Measurements from ENCODE around the gene PRLR.

The PRLR gene

GRCh38 chr5:35230038-35230611, at the start of gene PRLR:
Gene PRLR (minus strand): TSS chr5:35230487. CDS start chr5:35089620, 140,867 bp downstream.
- peaks cover 4 to 21% (median 16%) of the 10 kb centered on the region in 5 donors for H3K27me3 ChIP-seq (ENCODE audit: control insufficient read depth in 5 of 5, insufficient read depth in 4 of 5, low read length in 5 of 5)
- H3K4me1 ChIP-seq (ENCODE audit: control insufficient read depth in 5 of 5, insufficient read depth in 5 of 5, low read length in 5 of 5) = peaks cover 0 to 16% (median 15%) of the 10 kb centered on the region in 5 donors
- H3K9ac ChIP-seq (ENCODE audit: low read length in 5 of 5) = peak within 1 kb of the TSS in 1 of 5 donors; percentile 25
- no peaks in the 10 kb centered on the region for H3K36me3 ChIP-seq (ENCODE audit: control insufficient read depth in 5 of 5, insufficient read depth in 5 of 5, low read length in 5 of 5)
- H3K4me3 ChIP-seq (ENCODE audit: low read depth in 1 of 5, low read length in 5 of 5) = peak within 1 kb of the TSS; percentile 2 to 59 (median 45)
- H3K9me3 ChIP-seq (ENCODE audit: control insufficient read depth in 5 of 5, low read length in 5 of 5) = no peaks in the 10 kb centered on the region
- H3K27ac ChIP-seq (ENCODE audit: low read depth, low read length) = no peak within 1 kb of the TSS

GRCh38 chr5:35274839-35275509, 44.7 kb upstream of the PRLR start:
- H3K4me3 ChIP-seq (ENCODE audit: low read depth in 1 of 5, low read length in 5 of 5) = no peak overlapping the region
- no peaks in the 10 kb centered on the region for H3K27me3 ChIP-seq (ENCODE audit: control insufficient read depth in 5 of 5, insufficient read depth in 4 of 5, low read length in 5 of 5)
- H3K9me3 ChIP-seq (ENCODE audit: control insufficient read depth in 5 of 5, low read length in 5 of 5) = peaks cover 0 to 5% (median 0%) of the 10 kb centered on the region in 5 donors
- H3K4me1 ChIP-seq (ENCODE audit: control insufficient read depth in 5 of 5, insufficient read depth in 5 of 5, low read length in 5 of 5) = no peaks in the 10 kb centered on the region
- no peaks in the 10 kb centered on the region for H3K36me3 ChIP-seq (ENCODE audit: control insufficient read depth in 5 of 5, insufficient read depth in 5 of 5, low read length in 5 of 5)
- no peak overlapping the region for H3K9ac ChIP-seq (ENCODE audit: low read length in 5 of 5)
- no peak overlapping the region for H3K27ac ChIP-seq (ENCODE audit: low read depth, low read length)

DNA sequence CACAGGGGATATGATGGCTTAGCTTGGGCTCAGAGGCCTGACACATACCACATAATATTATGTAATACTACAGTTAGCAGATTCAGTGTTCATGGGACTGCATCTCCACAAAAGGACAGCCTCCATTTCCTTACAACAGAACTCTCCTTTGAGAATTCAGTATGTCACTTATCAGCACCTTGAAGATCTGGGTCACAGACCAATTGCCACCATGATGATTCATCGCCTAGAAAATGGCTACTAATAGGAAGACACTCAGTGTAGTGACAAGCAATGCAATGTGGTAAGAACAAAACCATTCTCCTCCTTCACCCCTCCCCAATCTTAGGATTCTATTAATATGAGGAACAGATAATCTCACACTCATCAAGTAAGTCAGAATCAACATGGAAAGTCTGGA, 38.7 kb upstream of the PRLR start:
- no peak overlapping the region for H3K27ac ChIP-seq (ENCODE audit: low read depth, low read length)
- no peaks in the 10 kb centered on the region for H3K4me1 ChIP-seq (ENCODE audit: control insufficient read depth in 5 of 5, insufficient read depth in 5 of 5, low read length in 5 of 5)
- no peaks in the 10 kb centered on the region for H3K9me3 ChIP-seq (ENCODE audit: control insufficient read depth in 5 of 5, low read length in 5 of 5)
- H3K9ac ChIP-seq (ENCODE audit: low read length in 5 of 5) = no peak overlapping the region
- no peaks in the 10 kb centered on the region for H3K36me3 ChIP-seq (ENCODE audit: control insufficient read depth in 5 of 5, insufficient read depth in 5 of 5, low read length in 5 of 5)
- no peak overlapping the region for H3K4me3 ChIP-seq (ENCODE audit: low read depth in 1 of 5, low read length in 5 of 5)
- no peaks in the 10 kb centered on the region for H3K27me3 ChIP-seq (ENCODE audit: control insufficient read depth in 5 of 5, insufficient read depth in 4 of 5, low read length in 5 of 5)

- H3K27ac ChIP-seq (ENCODE audit: low read depth, low read length) = no peak overlapping the region
- H3K4me3 ChIP-seq (ENCODE audit: low read depth in 1 of 5, low read length in 5 of 5) = no peak overlapping the region
- no peaks in the 10 kb centered on the region for H3K36me3 ChIP-seq (ENCODE audit: control insufficient read depth in 5 of 5, insufficient read depth in 5 of 5, low read length in 5 of 5)
- no peaks in the 10 kb centered on the region for H3K27me3 ChIP-seq (ENCODE audit: control insufficient read depth in 5 of 5, insufficient read depth in 4 of 5, low read length in 5 of 5)
- H3K9ac ChIP-seq (ENCODE audit: low read length in 5 of 5) = no peak overlapping the region
- H3K4me1 ChIP-seq (ENCODE audit: control insufficient read depth in 5 of 5, insufficient read depth in 5 of 5, low read length in 5 of 5) = no peaks in the 10 kb centered on the region
- H3K9me3 ChIP-seq (ENCODE audit: control insufficient read depth in 5 of 5, low read length in 5 of 5) = peaks cover 0 to 2% (median 0%) of the 10 kb centered on the region in 5 donors
Observed at GRCh38 chr5:35266276-35266675, 36.0 kb upstream of the PRLR start.

GRCh38 chr5:35264509-35264908, 34.2 kb upstream of the PRLR start:
- Histone ChIP-seq H3K4me3 (ENCODE audit: low read depth in 1 of 5, low read length in 5 of 5) (no peak overlapping the region), H3K9me3 (ENCODE audit: control insufficient read depth in 5 of 5, low read length in 5 of 5) (peaks cover 0 to 2% (median 0%) of the 10 kb centered on the region in 5 donors), H3K27ac (ENCODE audit: low read depth, low read length) (no peak overlapping the region), H3K9ac (ENCODE audit: low read length in 5 of 5) (no peak overlapping the region), H3K36me3 (ENCODE audit: control insufficient read depth in 5 of 5, insufficient read depth in 5 of 5, low read length in 5 of 5) (no peaks in the 10 kb centered on the region), H3K4me1 (ENCODE audit: control insufficient read depth in 5 of 5, insufficient read depth in 5 of 5, low read length in 5 of 5) (no peaks in the 10 kb centered on the region), H3K27me3 (ENCODE audit: control insufficient read depth in 5 of 5, insufficient read depth in 4 of 5, low read length in 5 of 5) (no peaks in the 10 kb centered on the region)

- H3K9ac ChIP-seq (ENCODE audit: low read length in 5 of 5) = no peak overlapping the region
- peaks cover 0 to 2% (median 0%) of the 10 kb centered on the region in 5 donors for H3K9me3 ChIP-seq (ENCODE audit: control insufficient read depth in 5 of 5, low read length in 5 of 5)
- no peaks in the 10 kb centered on the region for H3K4me1 ChIP-seq (ENCODE audit: control insufficient read depth in 5 of 5, insufficient read depth in 5 of 5, low read length in 5 of 5)
- H3K27ac ChIP-seq (ENCODE audit: low read depth, low read length) = no peak overlapping the region
- no peaks in the 10 kb centered on the region for H3K27me3 ChIP-seq (ENCODE audit: control insufficient read depth in 5 of 5, insufficient read depth in 4 of 5, low read length in 5 of 5)
- H3K4me3 ChIP-seq (ENCODE audit: low read depth in 1 of 5, low read length in 5 of 5) = no peak overlapping the region
- H3K36me3 ChIP-seq (ENCODE audit: control insufficient read depth in 5 of 5, insufficient read depth in 5 of 5, low read length in 5 of 5) = no peaks in the 10 kb centered on the region
Observed at GRCh38 chr5:35263266-35263877, 33.1 kb upstream of the PRLR start.

GRCh38 chr5:35253582-35253981, 23.3 kb upstream of the PRLR start:
- peaks cover 0 to 2% (median 0%) of the 10 kb centered on the region in 5 donors for H3K4me1 ChIP-seq (ENCODE audit: control insufficient read depth in 5 of 5, insufficient read depth in 5 of 5, low read length in 5 of 5)
- H3K27ac ChIP-seq (ENCODE audit: low read depth, low read length) = no peak overlapping the region

DNA sequence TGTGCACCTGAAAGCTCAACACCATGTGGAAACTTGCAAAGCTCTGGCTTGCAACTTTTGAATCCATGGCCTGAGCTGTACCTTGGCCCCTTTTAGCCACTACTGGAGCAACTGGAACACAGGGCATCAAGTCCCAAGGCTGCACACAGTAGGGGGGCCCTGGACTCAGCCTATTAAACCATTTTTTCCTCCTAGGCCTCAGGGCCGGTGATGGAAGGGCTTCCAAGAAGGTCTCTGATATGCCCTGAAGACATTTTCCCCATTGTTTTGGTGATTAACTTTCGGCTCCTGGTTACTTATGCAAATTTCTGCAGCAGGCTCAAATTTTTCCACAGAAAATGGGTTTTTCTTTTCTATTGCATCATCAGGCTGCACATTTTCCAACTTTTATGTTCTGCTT, 22.7 kb upstream of the PRLR start:
- H3K9ac ChIP-seq (ENCODE audit: low read length in 5 of 5) = no peak overlapping the region
- H3K9me3 ChIP-seq (ENCODE audit: control insufficient read depth in 5 of 5, low read length in 5 of 5) = peaks cover 0 to 15% (median 5%) of the 10 kb centered on the region in 5 donors
- H3K4me3 ChIP-seq (ENCODE audit: low read depth in 1 of 5, low read length in 5 of 5) = no peak overlapping the region
- peaks cover 0 to 2% (median 0%) of the 10 kb centered on the region in 5 donors for H3K4me1 ChIP-seq (ENCODE audit: control insufficient read depth in 5 of 5, insufficient read depth in 5 of 5, low read length in 5 of 5)
- H3K27me3 ChIP-seq (ENCODE audit: control insufficient read depth in 5 of 5, insufficient read depth in 4 of 5, low read length in 5 of 5) = no peaks in the 10 kb centered on the region
- no peak overlapping the region for H3K27ac ChIP-seq (ENCODE audit: low read depth, low read length)
- no peaks in the 10 kb centered on the region for H3K36me3 ChIP-seq (ENCODE audit: control insufficient read depth in 5 of 5, insufficient read depth in 5 of 5, low read length in 5 of 5)

More at GRCh38 chr5:35253582-35253981, 23.3 kb upstream of the PRLR start:
- Histone ChIP-seq H3K9me3 (ENCODE audit: control insufficient read depth in 5 of 5, low read length in 5 of 5) (peaks cover 0 to 15% (median 5%) of the 10 kb centered on the region in 5 donors), H3K9ac (ENCODE audit: low read length in 5 of 5) (no peak overlapping the region), H3K27me3 (ENCODE audit: control insufficient read depth in 5 of 5, insufficient read depth in 4 of 5, low read length in 5 of 5) (no peaks in the 10 kb centered on the region), H3K36me3 (ENCODE audit: control insufficient read depth in 5 of 5, insufficient read depth in 5 of 5, low read length in 5 of 5) (no peaks in the 10 kb centered on the region), H3K4me3 (ENCODE audit: low read depth in 1 of 5, low read length in 5 of 5) (no peak overlapping the region)

GRCh38 chr5:35248843-35249780, 18.8 kb upstream of the PRLR start:
- Histone ChIP-seq H3K4me3 (ENCODE audit: low read depth in 1 of 5, low read length in 5 of 5) (peak overlapping the region in 3 of 5 donors; percentile 2 to 26 (median 25)), H3K27ac (ENCODE audit: low read depth, low read length) (no peak overlapping the region), H3K9ac (ENCODE audit: low read length in 5 of 5) (no peak overlapping the region)

More at GRCh38 chr5:35248843-35249780, 18.8 kb upstream of the PRLR start:
- H3K9me3 ChIP-seq (ENCODE audit: control insufficient read depth in 5 of 5, low read length in 5 of 5) = peaks cover 0 to 12% (median 5%) of the 10 kb centered on the region in 5 donors
- no peaks in the 10 kb centered on the region for H3K27me3 ChIP-seq (ENCODE audit: control insufficient read depth in 5 of 5, insufficient read depth in 4 of 5, low read length in 5 of 5)
- peaks cover 0 to 2% (median 0%) of the 10 kb centered on the region in 5 donors for H3K4me1 ChIP-seq (ENCODE audit: control insufficient read depth in 5 of 5, insufficient read depth in 5 of 5, low read length in 5 of 5)
- H3K36me3 ChIP-seq (ENCODE audit: control insufficient read depth in 5 of 5, insufficient read depth in 5 of 5, low read length in 5 of 5) = no peaks in the 10 kb centered on the region
